GDM1 (cell line): Measurements from ENCODE around the gene CEP104.
"Not testable (repeated sequence)": the region's sequence is repeated elsewhere in the genome, so short reads cannot be mapped to it uniquely, and the experiment has no call there.

ENCODE experiments used
- DNase-seq: peaks from one replicate; lab custom pipeline; 2025; lab: John Stamatoyannopoulos, UW

Gene CEP104

GRCh38 chr1:3825356-3825755 is 31.7 kb downstream of the CEP104 start:
- DNase-seq, result no peak

DNA sequence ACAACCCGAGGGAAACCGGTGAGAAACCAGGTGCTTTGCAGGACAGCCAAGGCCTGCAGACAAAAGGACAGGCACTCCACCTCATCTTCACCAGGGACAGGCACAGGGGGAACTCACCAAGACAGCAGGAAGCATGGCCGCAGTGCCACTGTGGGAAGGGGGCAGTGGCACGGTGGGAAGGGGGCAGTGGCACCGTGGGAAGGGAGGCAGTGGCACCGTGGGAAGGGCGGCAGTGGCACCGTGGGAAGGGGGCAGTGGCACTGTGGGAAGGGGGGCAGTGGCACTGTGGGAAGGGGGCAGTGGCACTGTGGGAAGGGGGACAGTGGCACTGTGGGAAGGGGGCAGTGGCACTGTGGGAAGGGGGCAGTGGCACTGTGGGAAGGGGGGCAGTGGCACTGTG is 32.4 kb downstream of the CEP104 start:
- no peak for DNase-seq

DNA sequence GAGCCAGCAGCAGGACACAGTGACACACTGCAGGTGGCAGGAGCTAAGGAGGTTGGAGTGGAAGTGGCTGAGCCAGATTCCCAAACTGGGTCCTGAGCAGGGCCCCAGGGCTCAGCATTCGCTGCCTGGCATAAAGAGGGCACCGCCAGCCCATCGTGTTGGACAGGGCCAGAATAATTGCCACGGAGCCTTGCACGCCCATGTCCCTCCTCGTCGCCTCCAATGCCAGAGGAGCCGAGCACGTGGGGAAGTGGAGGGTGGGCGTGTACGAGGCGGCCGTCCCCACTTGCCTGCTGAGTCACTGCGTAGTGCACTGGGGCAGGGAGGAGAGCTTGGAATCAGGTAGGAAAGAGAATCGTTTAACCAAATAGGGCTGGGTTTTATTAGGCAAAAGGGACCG is 34.6 kb downstream of the CEP104 start:
- no peak for DNase-seq

DNA sequence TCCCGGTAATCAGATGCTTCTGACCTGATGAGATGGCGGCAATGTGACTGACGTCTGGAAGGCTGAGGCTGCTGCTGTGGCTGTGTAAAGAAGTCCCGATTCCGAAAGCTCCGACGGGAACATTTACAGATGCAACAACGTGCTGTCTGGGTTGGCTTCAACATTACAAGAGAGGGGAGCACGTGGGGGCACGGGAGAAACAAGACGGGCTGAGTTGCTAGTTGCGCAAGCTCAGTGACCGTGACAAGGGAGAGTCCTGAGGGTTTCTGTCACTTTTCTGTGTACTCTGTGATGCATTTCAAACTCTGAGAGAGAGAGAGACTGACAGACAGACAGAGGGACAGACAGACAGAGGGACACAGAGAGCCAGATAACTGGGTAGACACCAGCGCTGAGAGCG is 35.1 kb downstream of the CEP104 start:
- DNase-seq, result no peak

DNA sequence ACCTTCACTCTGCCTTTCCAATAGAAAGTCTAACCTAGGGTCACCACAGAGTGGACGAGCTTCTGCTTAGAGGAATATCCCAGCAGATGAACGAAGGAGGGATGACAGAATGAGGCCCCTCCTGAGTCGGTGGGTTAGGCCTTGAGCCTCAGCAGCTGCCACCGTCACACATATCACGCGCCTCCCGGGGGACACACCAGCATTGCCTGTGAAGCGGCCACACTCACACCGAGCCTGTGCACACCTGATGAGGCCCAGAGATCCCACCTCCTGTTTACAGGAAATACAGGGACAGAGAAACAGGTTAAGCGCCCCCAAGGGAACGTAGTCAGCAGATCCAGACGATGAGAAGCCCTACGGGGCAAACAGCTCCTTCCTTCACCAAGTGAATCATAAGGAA is 35.6 kb downstream of the CEP104 start:
- no peak for DNase-seq

DNA sequence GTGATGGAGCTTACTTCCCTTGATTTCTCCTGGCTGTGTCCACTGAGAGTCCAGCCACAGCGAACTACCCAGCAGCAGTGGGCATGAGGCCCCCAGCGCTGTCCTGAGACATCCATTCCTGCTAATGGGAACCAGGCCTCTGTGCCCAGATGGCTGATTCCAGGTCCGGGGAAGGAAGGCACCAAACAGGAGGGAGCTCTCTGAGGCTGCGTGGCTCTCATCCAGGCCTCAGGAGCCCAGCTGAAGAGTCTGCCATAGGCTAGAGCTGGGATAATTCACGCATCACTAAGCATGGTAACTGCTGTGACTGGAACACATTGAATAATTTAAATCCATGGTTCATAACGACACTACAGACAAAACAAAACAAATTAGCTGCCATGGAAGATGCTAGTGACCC is 36.0 kb downstream of the CEP104 start:
- no peak for DNase-seq

DNA sequence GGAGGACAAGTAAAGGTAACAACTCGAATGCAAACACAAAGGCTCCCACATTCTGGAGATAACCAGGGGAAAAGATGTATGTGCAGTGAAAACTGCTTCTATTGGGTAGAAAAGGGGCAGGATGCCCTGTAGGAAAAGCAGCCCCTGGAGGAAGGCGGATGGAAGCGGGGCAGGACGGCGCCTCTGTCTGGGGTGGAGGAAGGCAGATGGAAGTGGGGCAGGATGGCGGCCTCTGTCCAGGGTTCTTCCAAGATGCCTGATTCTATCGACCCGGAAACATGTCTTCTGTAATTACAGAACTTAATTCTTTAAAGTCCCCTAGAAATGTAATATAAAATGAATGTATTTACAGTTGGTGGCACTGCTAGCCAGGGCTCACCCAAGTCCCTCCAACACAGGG is 36.7 kb downstream of the CEP104 start:
- no peak for DNase-seq

DNA sequence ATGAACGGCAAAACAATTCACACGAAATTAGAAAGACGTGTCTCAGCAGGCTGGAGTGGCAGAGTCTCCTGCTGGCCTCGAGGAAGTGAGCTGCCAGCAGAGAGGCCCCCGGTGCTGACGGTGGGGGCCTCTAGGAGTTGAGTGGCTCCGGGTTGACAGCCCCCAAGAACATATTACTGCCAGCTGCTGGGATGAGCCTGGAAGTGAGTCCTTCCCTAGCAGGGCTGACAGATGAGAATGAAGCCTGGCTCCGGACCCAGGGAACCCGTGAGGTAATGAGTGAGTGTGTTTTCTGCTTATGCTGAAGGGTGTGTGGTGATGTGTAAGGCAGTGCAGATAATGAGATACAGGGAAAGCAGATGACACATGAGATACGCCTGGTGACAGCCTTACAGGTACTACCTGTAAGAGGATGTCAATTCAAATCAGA is 37.2 kb downstream of the CEP104 start:
- no peak for DNase-seq

- DNase-seq, result no peak
Measured at GRCh38 chr1:3817821-3818597, 39.0 kb downstream of the CEP104 start.

DNA sequence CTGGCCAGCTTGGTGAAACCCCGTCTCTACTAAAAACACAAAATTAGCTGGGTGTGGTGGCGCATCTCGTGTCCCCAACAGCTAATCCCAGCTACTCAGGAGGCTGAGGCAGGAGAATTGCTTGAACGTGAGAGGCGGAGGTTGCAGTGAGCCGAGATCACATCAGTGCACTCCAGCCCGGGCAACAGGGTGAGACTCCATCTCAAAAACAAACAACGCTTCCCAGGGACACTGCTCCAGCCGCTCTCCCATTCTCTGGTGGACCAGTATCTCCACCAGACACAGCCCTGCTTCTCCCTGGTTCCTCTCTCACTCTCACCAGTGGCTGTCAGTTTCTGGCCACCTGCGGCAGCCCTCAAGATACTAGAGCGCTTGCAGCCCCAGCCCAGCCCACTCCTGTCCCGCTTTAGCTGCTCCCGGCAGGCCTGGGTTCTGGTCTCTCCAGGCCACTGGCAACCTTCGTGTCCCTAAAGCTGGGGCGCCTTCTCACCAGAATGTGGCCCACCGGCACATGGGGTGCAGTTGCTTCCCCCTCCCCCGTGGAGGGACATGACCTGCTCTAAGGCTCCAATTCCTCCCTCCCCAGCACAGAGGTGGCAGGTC is 39.8 kb downstream of the CEP104 start:
- DNase-seq, result no peak

DNA sequence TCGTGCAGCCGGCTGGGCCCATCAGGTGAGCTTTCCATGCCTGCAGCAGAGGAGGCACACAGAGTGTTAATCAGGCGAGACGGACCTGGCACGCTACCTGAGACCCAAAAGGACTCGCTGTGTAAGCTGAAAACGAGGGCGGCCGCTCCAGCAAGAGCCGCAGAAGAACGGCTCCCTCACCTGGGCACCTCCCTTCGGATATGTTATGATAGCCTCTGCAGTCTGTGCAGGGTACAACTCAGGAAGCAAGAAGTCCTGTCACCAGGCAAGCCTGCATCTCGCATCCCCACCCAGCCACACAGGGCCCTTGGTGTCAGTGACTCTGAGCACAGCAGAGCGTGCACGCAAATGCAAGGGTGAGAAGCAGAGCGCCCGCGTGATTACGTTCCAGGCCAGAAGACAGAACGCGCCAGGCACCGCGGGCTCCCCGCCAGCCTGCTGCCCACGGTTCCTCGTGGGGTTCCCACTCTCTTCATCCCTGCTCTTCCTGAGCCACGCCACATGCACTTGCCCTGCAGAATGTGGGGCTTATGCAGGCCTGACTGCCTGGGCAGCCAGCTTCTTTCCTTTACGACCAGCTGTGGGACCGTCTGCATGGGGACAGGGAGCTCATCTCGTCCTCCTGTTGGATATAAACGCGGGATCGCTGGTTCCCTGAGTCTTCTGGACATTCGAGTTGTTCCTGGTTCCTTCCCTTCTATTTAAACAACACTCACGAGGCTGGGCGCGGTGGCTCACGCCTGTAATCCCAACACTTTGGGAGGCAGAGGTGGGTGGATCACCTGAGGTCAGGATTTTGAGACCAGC is 40.5 kb downstream of the CEP104 start:
- DNase-seq, result no peak

DNA sequence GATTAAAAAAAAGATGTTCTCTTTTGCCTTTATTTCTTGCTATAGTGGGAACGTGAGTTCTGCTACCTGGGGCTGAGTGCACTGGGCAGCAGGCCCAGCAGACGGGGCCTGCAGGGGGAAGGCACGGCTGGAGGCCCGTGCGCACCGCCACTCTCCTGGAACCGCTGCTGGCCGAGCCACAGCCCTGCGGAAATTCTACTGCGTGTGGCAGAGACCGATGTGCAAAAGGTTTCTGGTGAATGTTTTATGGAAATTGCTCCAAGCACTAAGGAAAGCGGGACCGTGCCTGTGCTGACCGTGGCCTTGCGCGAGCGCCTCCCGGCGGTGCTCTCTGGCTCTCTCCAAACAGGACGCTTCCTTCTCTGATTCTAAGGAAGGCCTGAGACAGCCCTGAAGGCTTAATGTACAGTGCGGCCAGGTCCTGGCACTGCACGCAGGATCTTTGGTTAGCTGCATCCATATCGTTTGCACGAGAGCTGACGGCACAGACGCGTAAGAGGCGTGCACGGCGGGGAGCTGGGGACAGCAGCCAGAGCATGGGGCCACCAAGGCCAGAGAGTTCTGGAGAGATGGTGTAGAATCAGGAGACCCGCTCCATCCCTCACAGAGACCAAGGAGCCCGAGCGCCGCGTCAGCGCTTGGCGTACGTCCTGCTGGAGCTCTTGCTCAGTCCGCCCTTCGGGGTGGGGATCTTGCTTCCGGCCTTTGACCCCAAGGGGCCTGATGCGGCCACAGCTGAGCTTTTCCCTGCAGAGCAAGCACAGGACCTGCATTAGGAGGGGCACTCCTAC is 42.0 kb downstream of the CEP104 start:
- no peak for DNase-seq

DNA sequence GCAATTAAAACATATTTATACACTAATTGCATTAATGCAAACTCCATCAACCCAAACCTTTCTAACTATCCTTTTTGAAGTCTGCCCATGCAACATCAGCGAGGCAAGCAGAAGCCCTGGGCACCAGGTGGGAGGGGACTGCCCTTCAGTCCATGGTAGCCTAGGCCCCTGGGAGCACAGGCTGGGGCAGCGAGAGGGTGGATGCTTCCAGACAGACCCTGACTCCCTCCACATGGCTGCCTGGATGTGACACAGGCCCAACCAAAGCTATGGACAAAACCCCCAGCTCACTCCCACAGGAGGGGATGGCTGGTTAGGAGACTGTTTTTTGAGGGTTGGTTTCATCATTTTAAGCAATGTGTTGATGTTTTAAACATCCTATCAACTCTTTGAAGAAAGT is 42.9 kb downstream of the CEP104 start:
- DNase-seq, result no peak

DNA sequence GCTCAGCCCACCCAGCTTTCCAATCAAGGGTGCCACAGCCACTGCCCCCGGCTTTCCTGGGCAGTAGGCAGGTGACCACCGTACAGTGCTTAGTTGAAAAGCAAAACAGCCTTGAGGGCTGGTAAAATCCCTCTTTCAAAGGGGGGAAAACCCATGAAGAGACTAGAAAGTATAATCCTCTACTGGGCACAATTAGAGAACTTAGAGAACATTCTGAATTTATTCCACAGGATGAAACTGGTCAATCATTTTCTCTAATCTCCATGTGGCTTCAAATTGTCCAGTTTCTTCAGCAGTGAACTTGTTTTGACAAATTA is 45.5 kb downstream of the CEP104 start:
- DNase-seq, result no peak

- not testable (repeated sequence) for DNase-seq
Measured at GRCh38 chr1:3810149-3810761, 46.8 kb downstream of the CEP104 start.

DNA sequence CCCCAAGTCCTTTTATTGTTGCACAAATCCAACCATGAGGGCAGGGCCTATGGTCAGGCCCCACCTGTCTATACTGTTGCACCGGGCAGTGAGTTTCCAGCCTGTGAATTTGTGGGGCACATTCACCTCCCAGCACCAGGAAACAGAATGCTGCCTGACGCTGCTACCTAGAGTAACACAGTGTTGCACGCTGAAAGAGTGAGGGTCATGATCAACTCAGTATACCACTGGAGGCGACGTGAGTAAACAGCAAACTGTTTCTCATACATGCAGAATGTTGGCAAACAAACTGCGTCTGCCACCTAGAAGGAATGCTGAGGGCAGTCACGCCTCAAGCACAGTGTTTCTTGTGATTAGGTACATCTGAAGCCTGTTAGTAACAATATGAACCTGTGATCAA is 47.3 kb downstream of the CEP104 start:
- no peak for DNase-seq

GRCh38 chr1:3807769-3808168 is 49.2 kb downstream of the CEP104 start:
- no peak for DNase-seq

GRCh38 chr1:3805038-3805437 is 52.0 kb downstream of the CEP104 start:
- no peak for DNase-seq

- DNase-seq, result not testable (repeated sequence)
Measured at GRCh38 chr1:3804627-3804944, 52.4 kb downstream of the CEP104 start.

- no peak for DNase-seq
Measured at GRCh38 chr1:3803905-3804626, 52.9 kb downstream of the CEP104 start.

GRCh38 chr1:3800795-3801194 is 56.2 kb downstream of the CEP104 start:
- not testable (repeated sequence) for DNase-seq
